B cell (primary cell): Measurements from ENCODE around the gene DMKN. TPM values are rescaled to one million over a fixed set of nuclear protein-coding genes. Genes with fewer than 3 reads are reported as not detected.

Source experiments
- ATAC-seq: fragments of 200-7000 bp; cut with Tn5 transposase; one replicate; pipeline ENCODE4 v1.10.0; 2021; ENCODE audit warnings: low read depth, mild to moderate bottlenecking, moderate number of reproducible peaks, moderate library complexity
- CTCF ChIA-PET: fragments of 350-600 bp; sonication (Branson Sonifier 250); formaldehyde crosslinking; loops from one replicate; lab custom pipeline; 2021; ENCODE audit warnings: antibody characterized with exemption, inconsistent platforms; lab: Charles Lee
- POLR2A ChIA-PET: fragments of 350-600 bp; sonication (Branson Sonifier 250); formaldehyde crosslinking; loops from one replicate; lab custom pipeline; 2021; ENCODE audit warnings: antibody characterized with exemption; lab: Charles Lee
- DNase-seq: peaks from one replicate; pipeline ENCODE4 v3.0.0; 2013
- H2AFZ ChIP-seq: 2 replicates; pipeline ENCODE4 v1.6.1; 2012; ENCODE audit warnings: mild to moderate bottlenecking, low read depth, low read length; ENCODE audit not compliant: insufficient read depth, poor library complexity, severe bottlenecking
- H3K27ac ChIP-seq, 2 donors: 1 replicate in 1 of 2; 2 replicates in 1 of 2; pipeline ENCODE4 v1.5.1; 2012 to 2013; ENCODE audit warnings: low read length in 2 of 2, mild to moderate bottlenecking in 2 of 2, moderate library complexity in 1 of 2
- H3K27me3 ChIP-seq, 4 experiments: fragments of 200-600 bp in 1 of 4; sonication (generic) in 1 of 4; replicated peaks in 1 of 4; 1 replicate in 2 of 4; 2 replicates in 2 of 4; pipeline versions ENCODE4 v1.6.1 to v1.7.0; 2013 to 2016; ENCODE audit warnings: low read length in 3 of 4, mild to moderate bottlenecking in 2 of 4, mixed read lengths in 1 of 4, moderate library complexity in 1 of 4; ENCODE audit not compliant: insufficient read depth in 4 of 4, control insufficient read depth in 3 of 4; ENCODE audit errors: control extremely low read depth in 1 of 4
- H3K36me3 ChIP-seq, 2 experiments: replicated peaks in 1 of 2; 1 replicate in 1 of 2; 2 replicates in 1 of 2; pipeline versions ENCODE4 v1.6.1 to v1.7.1; 2013; ENCODE audit warnings: low read length in 1 of 2; ENCODE audit not compliant: insufficient read depth in 2 of 2, control insufficient read depth in 1 of 2; ENCODE audit errors: control extremely low read depth in 1 of 2, extremely low read depth in 1 of 2
- H3K4me1 ChIP-seq, 2 donors: fragments of 200-600 bp in 1 of 2; sonication (generic) in 1 of 2; 1 replicate in 1 of 2; 2 replicates in 1 of 2; pipeline versions ENCODE4 v1.5.1 to v1.6.1; 2013 to 2017; ENCODE audit warnings: low read length in 2 of 2; ENCODE audit not compliant: control insufficient read depth in 2 of 2, insufficient read depth in 2 of 2
- H3K4me2 ChIP-seq: replicated peaks from 2 replicates; pipeline ENCODE3; 2012; ENCODE audit warnings: mild to moderate bottlenecking, low read depth, low read length; ENCODE audit not compliant: poor library complexity, severe bottlenecking
- H3K4me3 ChIP-seq, 5 experiments: fragments of 200-600 bp in 1 of 5; sonication (generic) in 1 of 5; 1 replicate in 3 of 5; 2 replicates in 2 of 5; pipeline versions ENCODE4 v1.5.1 to v1.7.0; 2011 to 2016; ENCODE audit warnings: low read length in 4 of 5, mild to moderate bottlenecking in 4 of 5, low read depth in 2 of 5, control low read depth in 1 of 5, moderate library complexity in 1 of 5; ENCODE audit not compliant: insufficient read depth in 1 of 5; ENCODE audit errors: control extremely low read depth in 1 of 5, extremely low read depth in 1 of 5
- H3K79me2 ChIP-seq: fragments of 200-600 bp; sonication (generic); one replicate; pipeline ENCODE4 v1.6.0; 2016; ENCODE audit warnings: low read length; ENCODE audit not compliant: control insufficient read depth, insufficient read depth
- H3K9ac ChIP-seq: fragments of 200-600 bp; sonication (generic); 2 replicates; pipeline ENCODE4 v1.6.1; 2017; ENCODE audit warnings: mild to moderate bottlenecking, low read length, moderate library complexity
- H3K9me3 ChIP-seq, 3 donors: one replicate each; pipeline versions ENCODE4 v1.6.1 to v1.7.1; 2013; ENCODE audit warnings: low read length in 2 of 3; ENCODE audit not compliant: control insufficient read depth in 2 of 3, insufficient read depth in 1 of 3; ENCODE audit errors: control extremely low read depth in 1 of 3
- H4K20me1 ChIP-seq: 2 replicates; pipeline ENCODE4 v1.6.0; 2012; ENCODE audit warnings: mild to moderate bottlenecking, low read length; ENCODE audit not compliant: insufficient read depth, control insufficient read depth, poor library complexity, severe bottlenecking
- H3K27ac Mint-ChIP-seq: one replicate; pipeline ENCODE4 v1.8.0; 2021; ENCODE audit warnings: mixed read lengths
- H3K27me3 Mint-ChIP-seq: one replicate; pipeline ENCODE4 v1.8.0; 2021; ENCODE audit warnings: mixed read lengths
- H3K4me1 Mint-ChIP-seq: one replicate; pipeline ENCODE4 v1.8.0; 2021; ENCODE audit warnings: mixed read lengths
- H3K4me3 Mint-ChIP-seq: one replicate; pipeline ENCODE4 v1.8.0; 2021; ENCODE audit warnings: mixed read lengths
- H3K9me3 Mint-ChIP-seq: one replicate; pipeline ENCODE4 v1.8.0; 2022; ENCODE audit warnings: mixed read lengths; ENCODE audit not compliant: insufficient read depth
- CTCF ChIP-seq: fragments of 200-600 bp; IDR thresholded peaks from one replicate; pipeline ENCODE4 v1.8.0; 2022; ENCODE audit warnings: antibody characterized with exemption, mild to moderate bottlenecking
- EZH2 ChIP-seq: IDR thresholded peaks from 2 replicates; pipeline ENCODE4 v1.6.1; 2012; ENCODE audit warnings: borderline replicate concordance, low read depth, mild to moderate bottlenecking, moderate library complexity, low read length; ENCODE audit not compliant: insufficient read depth, poor library complexity, severe bottlenecking
- WGBS: methylation state at CpG from one replicate; pipeline ENCODE4 v1.1.5; 2013; ENCODE audit warnings: missing lambda C conversion rate; ENCODE audit not compliant: insufficient coverage; 5-methylcytosine and 5-hydroxymethylcytosine counted together
- intact Hi-C: fragments of 100-400 bp; cut with micrococcal nuclease; formaldehyde crosslinking; loops from one replicate; pipeline ENCODE4 v1.10.0; 2022
- polyA plus RNA-seq: library from polyadenylated mRNA; depleted of rRNA; stranded (reverse); fragments of >200 nt; gene quantifications from 2 replicates; pipeline ENCODE4 v1.2.3, GENCODE V29; 2012
- total RNA-seq, 2 donors: library from RNA; stranded (reverse); fragments of 120-200 nt in 1 of 2; gene quantifications; 1 replicate in 1 of 2; 2 replicates in 1 of 2; pipeline versions ENCODE4 v1.2.3 to v1.2.4, GENCODE V29; 2013 to 2022

DMKN gene
- total and polyA plus RNA-seq, 2 donors (not counting 1 experiment from before 2014, with no cell fraction given): 0.58 to 4.5 TPM

DNA sequence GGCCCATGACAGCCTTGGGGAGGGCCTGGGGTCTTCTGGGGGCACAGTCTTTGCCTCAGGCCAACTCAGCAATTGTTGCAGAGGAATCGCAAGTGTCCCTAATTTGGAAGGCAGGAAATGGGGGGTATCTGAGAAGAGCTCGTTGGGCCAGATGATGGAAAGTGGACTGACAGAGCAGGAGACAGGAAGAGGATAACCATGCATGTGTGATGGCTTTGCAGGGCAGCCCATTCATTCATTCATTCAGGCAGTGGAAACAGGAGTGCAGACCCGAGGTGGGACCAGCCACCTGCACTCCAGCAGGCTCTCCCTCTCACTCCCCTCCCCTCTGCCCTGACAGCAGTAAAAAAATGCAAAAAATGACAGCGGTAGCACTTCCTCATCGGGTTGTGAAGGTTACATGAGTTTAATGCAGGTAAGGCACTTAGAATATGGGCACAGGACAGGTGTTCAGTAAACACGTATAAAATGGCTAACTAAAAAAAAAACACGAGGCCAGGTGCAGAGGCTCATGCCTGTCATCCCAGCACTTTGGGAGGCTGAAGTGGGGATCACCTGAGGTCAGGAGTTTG is 27.0 kb upstream of the DMKN start:
- no peaks in the 10 kb centered on the region for H4K20me1 ChIP-seq
- Mint-ChIP-seq H3K4me3 (no peak overlapping the region), H3K9me3 (no peaks in the 10 kb centered on the region), H3K4me1 (peaks cover 23% of the 10 kb centered on the region), H3K27ac (peak overlapping the region; percentile 15), H3K27me3 (no peaks in the 10 kb centered on the region)
- CTCF ChIA-PET: interaction anchor here (1.1 kb wide), 1 partner anchor 9 kb away, joined by 4 read pairs; no protein-coding TSS in a partner anchor
- H2AFZ ChIP-seq: no peak overlapping the region
- WGBS: 61% methylated on average over 4 of the region's 7 CpGs
- H3K4me2 ChIP-seq: no peak overlapping the region
- no peak for DNase-seq
- peaks cover 0 to 3% of the 10 kb centered on the region in 2 experiments for H3K36me3 ChIP-seq
- intact Hi-C loops: no loop called here
- H3K4me3 ChIP-seq: no peak overlapping the region
- peaks cover 5 to 24% of the 10 kb centered on the region in 2 donors for H3K4me1 ChIP-seq
- no peak overlapping the region for H3K9ac ChIP-seq
- H3K9me3 ChIP-seq: no peaks in the 10 kb centered on the region
- POLR2A ChIA-PET: no interaction called here
- no peaks in the 10 kb centered on the region for H3K27me3 ChIP-seq
- H3K79me2 ChIP-seq: no peaks in the 10 kb centered on the region
- H3K27ac ChIP-seq: no peak overlapping the region
- no peak for TF ChIP-seq CTCF
- ATAC-seq: no peak

DNA sequence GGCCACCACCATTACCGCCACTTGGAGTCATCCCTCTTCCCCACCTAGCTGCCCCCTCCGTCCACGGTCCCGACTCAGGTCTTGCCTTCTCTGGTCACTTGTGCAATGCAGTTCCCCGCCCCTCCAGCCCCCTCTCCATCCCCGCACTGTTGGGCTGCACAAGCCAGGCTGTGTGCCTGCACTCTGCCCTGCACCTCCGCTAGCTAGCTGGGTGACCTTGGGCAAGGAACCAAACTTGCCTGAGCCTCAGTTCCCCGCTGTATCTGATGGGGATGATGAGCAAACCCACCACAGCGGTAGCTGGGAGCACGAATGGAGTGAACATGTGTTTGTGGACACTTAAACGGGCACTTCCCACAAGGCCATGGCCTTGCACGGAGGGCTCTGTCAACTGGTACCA is 26.4 kb upstream of the DMKN start:
- no peaks in the 10 kb centered on the region for H4K20me1 ChIP-seq
- WGBS: 99% methylated on average over 12 of the region's 12 CpGs
- ChIA-PET POLR2A (interaction anchor here (0.6 kb wide), 1 partner anchor 301 kb away, joined by 3 read pairs; no protein-coding TSS in a partner anchor), CTCF (no interaction called here)
- no peaks in the 10 kb centered on the region for H3K27me3 ChIP-seq
- Mint-ChIP-seq H3K9me3 (no peaks in the 10 kb centered on the region), H3K4me3 (no peak overlapping the region), H3K27ac (no peak overlapping the region), H3K4me1 (peaks cover 25% of the 10 kb centered on the region), H3K27me3 (peaks cover 2% of the 10 kb centered on the region)
- no peak overlapping the region for H3K27ac ChIP-seq
- ATAC-seq (no peak), DNase-seq (no peak)
- no peaks in the 10 kb centered on the region for H3K9me3 ChIP-seq
- peaks cover 5 to 20% of the 10 kb centered on the region in 2 donors for H3K4me1 ChIP-seq
- intact Hi-C loops: no loop called here
- no peaks in the 10 kb centered on the region for H3K79me2 ChIP-seq
- H2AFZ ChIP-seq: no peak overlapping the region
- TF ChIP-seq EZH2: no peak
- no peak for TF ChIP-seq CTCF
- peaks cover 0 to 3% of the 10 kb centered on the region in 2 experiments for H3K36me3 ChIP-seq
- H3K9ac ChIP-seq: no peak overlapping the region
- H3K4me3 ChIP-seq: no peak overlapping the region
- H3K4me2 ChIP-seq: no peak overlapping the region
